Epidermal melanocyte (primary cell): ENCODE measurements around the gene ACSL6.
"Not testable (repeated sequence)": the region's sequence is repeated elsewhere in the genome, so short reads cannot be mapped to it uniquely, and the experiment has no call there.

Experiments
- DNase-seq: peaks from one replicate; pipeline ENCODE4 v3.0.0; 2011; ENCODE audit warnings: low spot score; ENCODE audit not compliant: insufficient read length

ACSL6 gene

GRCh38 chr5:131947445-131947844 lies 64.0 kb downstream of the ACSL6 start:
- DNase-seq = no peak

GRCh38 chr5:131945551-131946168 lies 65.8 kb downstream of the ACSL6 start, which contains the start of gene MEIKIN:
MEIKIN (minus strand) TSS chr5:131945663; CDS start chr5:131945505, 158 bp downstream.
- DNase-seq = no peak

GRCh38 chr5:131944702-131945550 lies 66.5 kb downstream of the ACSL6 start:
- no peak for DNase-seq

- no peak for DNase-seq
These were observed 67.5 kb downstream of the ACSL6 start for GRCh38 chr5:131943916-131944315.

GRCh38 chr5:131942016-131942415 lies 69.4 kb downstream of the ACSL6 start:
- DNase-seq = no peak

- DNase-seq = no peak
These were observed 71.6 kb downstream of the ACSL6 start for GRCh38 chr5:131939690-131940345.

- no peak for DNase-seq
These were observed 79.2 kb downstream of the ACSL6 start for GRCh38 chr5:131932235-131932634.

GRCh38 chr5:131928957-131929356 lies 82.5 kb downstream of the ACSL6 start:
- DNase-seq = no peak

DNA sequence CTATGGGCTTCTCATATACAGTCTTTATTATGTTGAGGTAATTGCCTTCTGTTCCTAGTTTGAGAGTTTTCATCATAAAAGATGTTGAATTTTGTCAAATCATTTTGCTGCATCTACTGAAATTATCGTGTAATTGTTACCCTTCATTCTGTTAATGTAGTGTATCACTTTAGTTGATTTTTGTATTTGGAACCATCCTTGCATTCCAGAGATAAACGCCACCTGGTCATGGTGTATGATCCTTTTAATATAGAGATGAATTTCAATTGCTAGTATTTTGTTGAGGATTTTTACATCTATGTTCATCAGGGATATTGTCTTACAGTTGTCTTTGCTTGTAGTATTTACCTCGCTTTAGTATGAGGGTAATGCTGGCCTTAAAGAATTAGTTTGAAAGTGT lies 85.3 kb downstream of the ACSL6 start:
- no peak for DNase-seq

- DNase-seq = no peak
These were observed 95.0 kb downstream of the ACSL6 start for GRCh38 chr5:131916481-131916880.

- DNase-seq = no peak
These were observed 97.0 kb downstream of the ACSL6 start for GRCh38 chr5:131914472-131914871.

DNA sequence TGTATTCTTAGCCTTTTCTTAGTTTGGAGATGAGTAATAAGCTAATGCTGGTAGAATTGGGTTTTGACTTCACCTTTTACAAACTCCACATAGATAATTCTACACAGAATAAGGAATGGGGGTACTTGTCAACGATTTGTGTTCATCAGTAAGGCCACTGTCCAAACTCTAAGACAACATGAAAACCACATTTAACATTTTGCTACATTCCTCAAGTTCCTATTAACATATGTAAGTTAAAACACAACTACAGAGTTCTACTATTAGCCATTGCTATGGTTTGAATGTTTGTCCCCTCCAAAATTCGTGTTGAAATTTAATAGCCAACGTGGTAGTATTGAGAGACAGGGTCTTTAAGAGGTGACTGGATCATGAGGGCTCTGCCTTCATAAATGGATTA lies 97.9 kb downstream of the ACSL6 start:
- no peak for DNase-seq

- no peak for DNase-seq
These were observed 104.8 kb downstream of the ACSL6 start for GRCh38 chr5:131906668-131907067.

- not testable (repeated sequence) for DNase-seq
These were observed 109.2 kb downstream of the ACSL6 start for GRCh38 chr5:131902266-131902665.
